ENCODE measurements around the gene PLXNA4.

PLXNA4 gene

GRCh38 chr7:132588596-132588995 lies 12.3 kb upstream of the PLXNA4 start:
- no peak for DNase-seq (ENCODE audit: low read depth, low spot score)

- no peak for DNase-seq (ENCODE audit: low read depth, low spot score)
Measured at GRCh38 chr7:132584796-132585494, 8.7 kb upstream of the PLXNA4 start.

GRCh38 chr7:132581431-132581830 lies 5.2 kb upstream of the PLXNA4 start:
- DNase-seq (ENCODE audit: low read depth, low spot score): no peak

- DNase-seq (ENCODE audit: low read depth, low spot score): no peak
Measured at GRCh38 chr7:132580717-132581285, 4.5 kb upstream of the PLXNA4 start.

- no peak for DNase-seq (ENCODE audit: low read depth, low spot score)
Measured at GRCh38 chr7:132580277-132580676, 4.0 kb upstream of the PLXNA4 start.

GRCh38 chr7:132579260-132579899 lies 3.1 kb upstream of the PLXNA4 start:
- DNase-seq (ENCODE audit: low read depth, low spot score): no peak

GRCh38 chr7:132578826-132579225 lies 2.6 kb upstream of the PLXNA4 start:
- no peak for DNase-seq (ENCODE audit: low read depth, low spot score)

- DNase-seq (ENCODE audit: low read depth, low spot score): no peak
Measured at GRCh38 chr7:132578050-132578370, 1.7 kb upstream of the PLXNA4 start.

- DNase-seq (ENCODE audit: low read depth, low spot score): no peak
Measured at GRCh38 chr7:132577206-132578049, 1.2 kb upstream of the PLXNA4 start.

GRCh38 chr7:132576721-132577085 lies 433 bp upstream of the PLXNA4 start:
- DNase-seq (ENCODE audit: low read depth, low spot score): no peak

- no peak for DNase-seq (ENCODE audit: low read depth, low spot score)
Measured at GRCh38 chr7:132575419-132575981, 770 bp downstream of the PLXNA4 start.

GRCh38 chr7:132574223-132574622 lies 2.0 kb downstream of the PLXNA4 start:
- no peak for DNase-seq (ENCODE audit: low read depth, low spot score)

GRCh38 chr7:132573251-132573955 lies 2.9 kb downstream of the PLXNA4 start:
- DNase-seq (ENCODE audit: low read depth, low spot score): no peak

GRCh38 chr7:132572526-132572925 lies 3.7 kb downstream of the PLXNA4 start:
- DNase-seq (ENCODE audit: low read depth, low spot score): no peak

GRCh38 chr7:132571970-132572369 lies 4.3 kb downstream of the PLXNA4 start:
- no peak for DNase-seq (ENCODE audit: low read depth, low spot score)

- no peak for DNase-seq (ENCODE audit: low read depth, low spot score)
Measured at GRCh38 chr7:132569884-132570614, 6.2 kb downstream of the PLXNA4 start.

- DNase-seq (ENCODE audit: low read depth, low spot score): no peak
Measured at GRCh38 chr7:132568962-132569361, 7.3 kb downstream of the PLXNA4 start.

GRCh38 chr7:132565885-132566284 lies 10.4 kb downstream of the PLXNA4 start:
- no peak for DNase-seq (ENCODE audit: low read depth, low spot score)

GRCh38 chr7:132565441-132565840 lies 10.8 kb downstream of the PLXNA4 start:
- no peak for DNase-seq (ENCODE audit: low read depth, low spot score)

GRCh38 chr7:132564849-132565248 lies 11.4 kb downstream of the PLXNA4 start:
- no peak for DNase-seq (ENCODE audit: low read depth, low spot score)

GRCh38 chr7:132564090-132564489 lies 12.2 kb downstream of the PLXNA4 start:
- no peak for DNase-seq (ENCODE audit: low read depth, low spot score)
